Measurements from ENCODE around the gene SMYD3.

Gene SMYD3

DNA sequence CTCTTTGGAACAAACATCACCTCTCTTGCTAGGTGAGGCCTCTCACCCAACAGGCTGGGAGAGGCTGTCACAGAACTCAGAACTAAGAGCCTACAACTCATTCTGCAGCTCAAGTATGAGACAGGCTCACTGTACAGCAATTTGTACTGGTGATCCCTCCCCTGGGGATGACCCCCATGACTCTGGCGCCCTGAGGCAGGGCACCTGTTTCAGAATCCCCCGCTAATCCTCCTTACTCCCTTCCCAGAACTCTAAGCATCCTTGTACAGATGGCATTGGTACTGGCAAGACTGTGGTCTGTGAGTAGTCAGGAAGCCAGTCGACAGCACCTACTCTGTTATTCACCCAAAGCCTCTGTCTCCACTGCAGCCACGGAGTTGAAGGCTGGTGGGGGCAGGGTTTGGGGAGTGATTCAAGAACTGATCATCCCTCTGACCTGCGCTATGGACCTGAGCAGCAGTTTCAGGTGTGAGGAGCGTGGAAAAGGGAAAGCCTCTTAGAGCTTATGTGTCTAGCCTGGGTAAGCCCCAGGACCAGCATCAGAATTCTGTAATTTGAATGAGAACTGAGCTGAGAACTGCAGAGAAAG is 696.8 kb downstream of the SMYD3 start:
- no peaks in the 10 kb centered on the region for H3K27me3 ChIP-seq (replicated peaks in 2 of 5; ENCODE audit: control insufficient read depth in 4 of 5, insufficient read depth in 5 of 5, low read length in 4 of 5)
- ChIA-PET CTCF (interaction anchor here (0.8 kb wide), 1 partner anchor 1004 kb away, joined by 3 read pairs; no protein-coding TSS in a partner anchor), POLR2A (no interaction called here)
- peaks cover 0 to 30% (median 9%) of the 10 kb centered on the region in 4 experiments for H3K4me1 ChIP-seq (ENCODE audit: control extremely low read depth in 1 of 4, control insufficient read depth in 4 of 4, insufficient read depth in 4 of 4, low read length in 3 of 4)
- H3K36me3 ChIP-seq (ENCODE audit: control insufficient read depth in 4 of 4, insufficient read depth in 4 of 4, low read length in 3 of 4), result no peaks in the 10 kb centered on the region
- no peak overlapping the region for H3K27ac ChIP-seq (ENCODE audit: insufficient read depth in 1 of 2, low read depth in 1 of 2, low read length in 2 of 2, poor library complexity in 1 of 2, severe bottlenecking in 2 of 2)
- DNase-seq, result no peak
- no peaks in the 10 kb centered on the region for H3K9me3 ChIP-seq (ENCODE audit: control extremely low read depth in 1 of 5, control insufficient read depth in 4 of 5, insufficient read depth in 2 of 5, low read depth in 1 of 5, low read length in 4 of 5)
- no peak overlapping the region for H3K4me3 ChIP-seq (ENCODE audit: control insufficient read depth in 1 of 7, extremely low read depth in 1 of 7, insufficient read depth in 4 of 7, low read depth in 2 of 7, low read length in 6 of 7)
- 92% methylated on average over 4 of the region's 6 CpGs for WGBS (ENCODE audit: insufficient coverage)

DNA sequence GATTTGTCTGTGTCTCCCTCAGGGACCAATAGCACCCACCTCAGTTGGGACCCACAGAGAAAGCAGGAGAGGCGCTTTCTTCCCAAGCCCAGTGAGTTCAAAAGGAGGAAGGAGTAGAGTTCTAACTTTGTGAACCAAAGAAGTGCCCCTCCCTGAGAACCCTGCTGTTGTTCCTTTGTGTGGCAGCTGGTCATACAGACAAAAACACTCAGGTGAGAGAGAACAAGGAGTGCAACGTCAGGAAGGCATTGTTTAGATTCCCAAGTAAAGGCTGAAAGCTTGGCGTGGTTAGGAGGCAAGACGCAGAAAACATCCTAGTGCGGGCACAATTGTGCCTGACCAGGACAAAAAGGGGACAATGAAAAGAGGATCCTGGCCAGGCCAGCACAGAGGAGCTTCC is 697.7 kb downstream of the SMYD3 start:
- no peak overlapping the region for H3K4me3 ChIP-seq (ENCODE audit: control insufficient read depth in 1 of 7, extremely low read depth in 1 of 7, insufficient read depth in 4 of 7, low read depth in 2 of 7, low read length in 6 of 7)
- POLR2A ChIA-PET, result no interaction called here
- no peak overlapping the region for H3K27ac ChIP-seq (ENCODE audit: insufficient read depth in 1 of 2, low read depth in 1 of 2, low read length in 2 of 2, poor library complexity in 1 of 2, severe bottlenecking in 2 of 2)
- CTCF ChIA-PET, result no interaction called here
- 93% methylated on average over 5 of the region's 5 CpGs for WGBS (ENCODE audit: insufficient coverage)
- H3K36me3 ChIP-seq (ENCODE audit: control insufficient read depth in 4 of 4, insufficient read depth in 4 of 4, low read length in 3 of 4), result no peaks in the 10 kb centered on the region
- no peaks in the 10 kb centered on the region for H3K27me3 ChIP-seq (replicated peaks in 2 of 5; ENCODE audit: control insufficient read depth in 4 of 5, insufficient read depth in 5 of 5, low read length in 4 of 5)
- H3K4me1 ChIP-seq (ENCODE audit: control extremely low read depth in 1 of 4, control insufficient read depth in 4 of 4, insufficient read depth in 4 of 4, low read length in 3 of 4), result peaks cover 0 to 31% (median 9%) of the 10 kb centered on the region in 4 experiments
- no peak for DNase-seq
- H3K9me3 ChIP-seq (ENCODE audit: control extremely low read depth in 1 of 5, control insufficient read depth in 4 of 5, insufficient read depth in 2 of 5, low read depth in 1 of 5, low read length in 4 of 5), result no peaks in the 10 kb centered on the region

DNA sequence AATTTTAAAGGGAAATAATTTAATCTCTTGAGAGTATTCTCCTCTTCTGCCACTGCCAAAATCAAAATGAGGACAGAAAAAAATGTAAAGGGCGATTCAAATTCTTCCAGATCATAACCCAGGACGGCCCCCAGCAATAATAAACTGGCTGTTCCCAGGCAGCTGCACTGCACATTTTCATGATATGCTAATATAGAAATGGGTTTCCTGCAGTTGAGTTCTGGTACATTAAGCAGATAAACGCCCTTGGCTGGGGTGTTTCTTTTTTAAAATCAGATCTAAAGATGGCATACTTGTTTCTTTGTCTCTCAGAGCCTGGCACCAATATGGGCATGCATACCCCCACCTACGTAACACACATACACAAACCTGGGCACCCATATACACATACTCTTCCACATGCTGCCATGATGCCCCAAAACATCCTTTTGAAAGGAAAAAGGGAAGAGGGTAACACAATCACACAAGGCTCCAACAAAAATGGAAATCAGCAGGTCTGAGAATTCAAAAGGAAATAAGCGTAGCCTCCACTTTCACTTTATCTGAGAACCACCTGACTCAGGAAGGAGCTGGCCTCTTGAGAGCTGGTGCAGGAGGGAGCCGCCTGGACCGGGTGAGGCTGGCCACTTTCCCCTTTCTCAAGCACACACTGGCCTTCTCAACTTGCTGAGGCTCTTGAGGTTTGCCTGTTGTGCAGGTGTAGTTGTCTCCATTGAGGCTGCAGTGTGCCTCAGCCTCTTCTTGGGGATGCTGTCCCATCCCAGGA is 698.9 kb downstream of the SMYD3 start:
- Histone ChIP-seq H3K36me3 (ENCODE audit: control insufficient read depth in 4 of 4, insufficient read depth in 4 of 4, low read length in 3 of 4) (no peaks in the 10 kb centered on the region), H3K4me1 (ENCODE audit: control extremely low read depth in 1 of 4, control insufficient read depth in 4 of 4, insufficient read depth in 4 of 4, low read length in 3 of 4) (peaks cover 0 to 31% (median 9%) of the 10 kb centered on the region in 4 experiments), H3K9me3 (ENCODE audit: control extremely low read depth in 1 of 5, control insufficient read depth in 4 of 5, insufficient read depth in 2 of 5, low read depth in 1 of 5, low read length in 4 of 5) (no peaks in the 10 kb centered on the region), H3K4me3 (ENCODE audit: control insufficient read depth in 1 of 7, extremely low read depth in 1 of 7, insufficient read depth in 4 of 7, low read depth in 2 of 7, low read length in 6 of 7) (peak overlapping the region in 3 of 7 experiments; percentile 9 to 16 (median 9)), H3K27me3 (replicated peaks in 2 of 5; ENCODE audit: control insufficient read depth in 4 of 5, insufficient read depth in 5 of 5, low read length in 4 of 5) (no peaks in the 10 kb centered on the region), H3K27ac (ENCODE audit: insufficient read depth in 1 of 2, low read depth in 1 of 2, low read length in 2 of 2, poor library complexity in 1 of 2, severe bottlenecking in 2 of 2) (peak overlapping the region; percentile 52 to 54)
- CTCF ChIA-PET, result no interaction called here
- peak in 2 of 3 donors; percentile 40 to 63 for DNase-seq
- POLR2A ChIA-PET, result interaction anchor here (0.6 kb wide), 2 partner anchors 8 to 655 kb away, joined by 3 read pairs; no protein-coding TSS in a partner anchor
- WGBS (ENCODE audit: insufficient coverage), result 37% methylated on average over 4 of the region's 7 CpGs

GRCh38 chr1:245807306-245807705 is 699.8 kb downstream of the SMYD3 start:
- Histone ChIP-seq H3K4me1 (ENCODE audit: control extremely low read depth in 1 of 4, control insufficient read depth in 4 of 4, insufficient read depth in 4 of 4, low read length in 3 of 4) (peaks cover 0 to 31% (median 9%) of the 10 kb centered on the region in 4 experiments), H3K27ac (ENCODE audit: insufficient read depth in 1 of 2, low read depth in 1 of 2, low read length in 2 of 2, poor library complexity in 1 of 2, severe bottlenecking in 2 of 2) (peak overlapping the region; percentile 52 to 54), H3K27me3 (replicated peaks in 2 of 5; ENCODE audit: control insufficient read depth in 4 of 5, insufficient read depth in 5 of 5, low read length in 4 of 5) (no peaks in the 10 kb centered on the region), H3K4me3 (ENCODE audit: control insufficient read depth in 1 of 7, extremely low read depth in 1 of 7, insufficient read depth in 4 of 7, low read depth in 2 of 7, low read length in 6 of 7) (peak overlapping the region in 1 of 7 experiments; percentile 38), H3K9me3 (ENCODE audit: control extremely low read depth in 1 of 5, control insufficient read depth in 4 of 5, insufficient read depth in 2 of 5, low read depth in 1 of 5, low read length in 4 of 5) (no peaks in the 10 kb centered on the region), H3K36me3 (ENCODE audit: control insufficient read depth in 4 of 4, insufficient read depth in 4 of 4, low read length in 3 of 4) (no peaks in the 10 kb centered on the region)
- ChIA-PET POLR2A (interaction anchor here (0.6 kb wide), 2 partner anchors 9 to 654 kb away, joined by 3 read pairs; no protein-coding TSS in a partner anchor), CTCF (no interaction called here)
- 68% methylated on average over 10 of the region's 10 CpGs for WGBS (ENCODE audit: insufficient coverage)
- DNase-seq, result peak; percentile 38 to 88 (median 74)

DNA sequence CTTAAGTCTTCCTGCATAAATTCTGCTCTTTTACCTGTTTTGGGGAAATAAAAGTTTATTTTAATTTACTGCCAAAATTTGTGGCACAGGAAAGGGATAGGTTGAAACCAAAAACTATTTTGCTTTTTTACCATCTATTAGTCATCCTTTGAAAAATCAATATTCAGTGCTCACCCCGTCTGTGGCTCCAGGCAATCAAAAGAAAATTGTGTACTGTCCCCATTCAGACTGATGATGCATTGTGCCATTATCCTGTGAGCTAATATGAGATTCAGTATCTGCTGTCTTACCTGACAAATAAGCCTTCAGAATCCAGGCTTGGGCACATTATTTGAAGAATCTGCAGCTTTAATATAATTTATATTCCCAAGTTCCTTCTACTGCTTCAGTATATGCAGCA is 701.5 kb downstream of the SMYD3 start:
- Histone ChIP-seq H3K27me3 (replicated peaks in 2 of 5; ENCODE audit: control insufficient read depth in 4 of 5, insufficient read depth in 5 of 5, low read length in 4 of 5) (no peaks in the 10 kb centered on the region), H3K9me3 (ENCODE audit: control extremely low read depth in 1 of 5, control insufficient read depth in 4 of 5, insufficient read depth in 2 of 5, low read depth in 1 of 5, low read length in 4 of 5) (no peaks in the 10 kb centered on the region), H3K4me1 (ENCODE audit: control extremely low read depth in 1 of 4, control insufficient read depth in 4 of 4, insufficient read depth in 4 of 4, low read length in 3 of 4) (peaks cover 0 to 31% (median 9%) of the 10 kb centered on the region in 4 experiments), H3K36me3 (ENCODE audit: control insufficient read depth in 4 of 4, insufficient read depth in 4 of 4, low read length in 3 of 4) (no peaks in the 10 kb centered on the region), H3K4me3 (ENCODE audit: control insufficient read depth in 1 of 7, extremely low read depth in 1 of 7, insufficient read depth in 4 of 7, low read depth in 2 of 7, low read length in 6 of 7) (no peak overlapping the region), H3K27ac (ENCODE audit: insufficient read depth in 1 of 2, low read depth in 1 of 2, low read length in 2 of 2, poor library complexity in 1 of 2, severe bottlenecking in 2 of 2) (no peak overlapping the region)
- whole genome bisulfite sequencing (ENCODE audit: insufficient coverage), result 0% methylated on average over 1 of the region's 1 CpG
- DNase-seq, result no peak
- POLR2A ChIA-PET, result no interaction called here
- CTCF ChIA-PET, result no interaction called here

DNA sequence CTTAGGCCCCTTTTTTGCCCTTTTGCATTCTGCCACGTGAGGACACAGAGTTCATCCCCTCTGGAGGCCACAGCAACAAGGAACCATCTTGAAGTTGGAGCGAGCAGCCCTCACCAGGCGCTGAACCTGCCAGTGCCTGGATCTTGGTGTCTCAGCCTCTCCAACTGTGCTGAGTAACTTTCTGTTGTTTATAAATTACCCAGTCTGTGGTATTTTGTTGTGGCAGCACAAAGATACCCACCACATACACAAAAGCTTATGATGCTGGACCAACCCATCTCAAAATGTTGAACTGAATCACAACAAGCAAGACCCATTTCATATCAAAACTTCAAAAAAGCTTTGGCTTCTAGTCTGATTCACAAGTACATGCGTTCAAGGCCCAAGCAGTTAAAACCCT is 702.4 kb downstream of the SMYD3 start:
- H3K4me1 ChIP-seq (ENCODE audit: control extremely low read depth in 1 of 4, control insufficient read depth in 4 of 4, insufficient read depth in 4 of 4, low read length in 3 of 4), result peaks cover 0 to 29% (median 9%) of the 10 kb centered on the region in 4 experiments
- ChIA-PET POLR2A (no interaction called here), CTCF (no interaction called here)
- H3K27ac ChIP-seq (ENCODE audit: insufficient read depth in 1 of 2, low read depth in 1 of 2, low read length in 2 of 2, poor library complexity in 1 of 2, severe bottlenecking in 2 of 2), result no peak overlapping the region
- DNase-seq, result no peak
- H3K27me3 ChIP-seq (replicated peaks in 2 of 5; ENCODE audit: control insufficient read depth in 4 of 5, insufficient read depth in 5 of 5, low read length in 4 of 5), result no peaks in the 10 kb centered on the region
- H3K36me3 ChIP-seq (ENCODE audit: control insufficient read depth in 4 of 4, insufficient read depth in 4 of 4, low read length in 3 of 4), result no peaks in the 10 kb centered on the region
- WGBS (ENCODE audit: insufficient coverage), result 100% methylated on average over 2 of the region's 4 CpGs
- H3K4me3 ChIP-seq (ENCODE audit: control insufficient read depth in 1 of 7, extremely low read depth in 1 of 7, insufficient read depth in 4 of 7, low read depth in 2 of 7, low read length in 6 of 7), result no peak overlapping the region
- H3K9me3 ChIP-seq (ENCODE audit: control extremely low read depth in 1 of 5, control insufficient read depth in 4 of 5, insufficient read depth in 2 of 5, low read depth in 1 of 5, low read length in 4 of 5), result no peaks in the 10 kb centered on the region

- DNase-seq, result no peak
- H3K4me3 ChIP-seq (ENCODE audit: control insufficient read depth in 1 of 7, extremely low read depth in 1 of 7, insufficient read depth in 4 of 7, low read depth in 2 of 7, low read length in 6 of 7), result no peak overlapping the region
- no peak overlapping the region for H3K27ac ChIP-seq (ENCODE audit: insufficient read depth in 1 of 2, low read depth in 1 of 2, low read length in 2 of 2, poor library complexity in 1 of 2, severe bottlenecking in 2 of 2)
- ChIA-PET CTCF (no interaction called here), POLR2A (no interaction called here)
- H3K9me3 ChIP-seq (ENCODE audit: control extremely low read depth in 1 of 5, control insufficient read depth in 4 of 5, insufficient read depth in 2 of 5, low read depth in 1 of 5, low read length in 4 of 5), result no peaks in the 10 kb centered on the region
- H3K36me3 ChIP-seq (ENCODE audit: control insufficient read depth in 4 of 4, insufficient read depth in 4 of 4, low read length in 3 of 4), result no peaks in the 10 kb centered on the region
- H3K27me3 ChIP-seq (replicated peaks in 2 of 5; ENCODE audit: control insufficient read depth in 4 of 5, insufficient read depth in 5 of 5, low read length in 4 of 5), result no peaks in the 10 kb centered on the region
- peaks cover 0 to 21% (median 9%) of the 10 kb centered on the region in 4 experiments for H3K4me1 ChIP-seq (ENCODE audit: control extremely low read depth in 1 of 4, control insufficient read depth in 4 of 4, insufficient read depth in 4 of 4, low read length in 3 of 4)
- WGBS (ENCODE audit: insufficient coverage), result 100% methylated on average over 4 of the region's 5 CpGs
Observed at GRCh38 chr1:245803666-245804037, 703.4 kb downstream of the SMYD3 start.

Data from common myeloid progenitor, CD34-positive (primary cell).